22Rv1 (cell line): ENCODE results near the gene GTPBP8.

ENCODE experiments used
- ZFX ChIP-seq: fragments of 450-650 bp; IDR thresholded peaks from 2 replicates; pipeline ENCODE4 v1.6.1; 2017; ENCODE audit warnings: antibody characterized with exemption, borderline replicate concordance
- TF ChIP-seq, protein P1 (sequence below): fragments of 450-650 bp; IDR thresholded peaks from 2 replicates; pipeline ENCODE4 v1.5.1; 2017; ENCODE audit warnings: mild to moderate bottlenecking

DNA sequence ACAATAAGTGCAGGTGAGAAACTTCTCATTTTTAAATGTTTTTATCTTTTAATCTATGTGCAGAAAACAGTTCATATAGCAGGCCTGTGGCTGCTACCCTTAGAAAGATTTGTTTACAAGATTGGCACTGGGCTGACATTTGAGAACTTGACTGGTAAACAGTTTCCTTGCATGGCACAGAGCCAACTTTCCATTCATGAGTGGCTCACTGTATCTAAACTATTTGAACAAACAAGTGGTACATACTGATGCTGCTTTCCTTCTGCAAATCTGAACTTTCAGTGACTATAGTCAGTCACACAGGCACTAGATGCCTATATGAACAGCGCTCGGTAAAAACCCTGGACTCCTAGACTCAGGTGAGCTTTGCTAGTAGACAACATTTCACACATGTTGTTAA is 6.3 kb upstream of the GTPBP8 start:
- TF ChIP-seq, protein P1, sequence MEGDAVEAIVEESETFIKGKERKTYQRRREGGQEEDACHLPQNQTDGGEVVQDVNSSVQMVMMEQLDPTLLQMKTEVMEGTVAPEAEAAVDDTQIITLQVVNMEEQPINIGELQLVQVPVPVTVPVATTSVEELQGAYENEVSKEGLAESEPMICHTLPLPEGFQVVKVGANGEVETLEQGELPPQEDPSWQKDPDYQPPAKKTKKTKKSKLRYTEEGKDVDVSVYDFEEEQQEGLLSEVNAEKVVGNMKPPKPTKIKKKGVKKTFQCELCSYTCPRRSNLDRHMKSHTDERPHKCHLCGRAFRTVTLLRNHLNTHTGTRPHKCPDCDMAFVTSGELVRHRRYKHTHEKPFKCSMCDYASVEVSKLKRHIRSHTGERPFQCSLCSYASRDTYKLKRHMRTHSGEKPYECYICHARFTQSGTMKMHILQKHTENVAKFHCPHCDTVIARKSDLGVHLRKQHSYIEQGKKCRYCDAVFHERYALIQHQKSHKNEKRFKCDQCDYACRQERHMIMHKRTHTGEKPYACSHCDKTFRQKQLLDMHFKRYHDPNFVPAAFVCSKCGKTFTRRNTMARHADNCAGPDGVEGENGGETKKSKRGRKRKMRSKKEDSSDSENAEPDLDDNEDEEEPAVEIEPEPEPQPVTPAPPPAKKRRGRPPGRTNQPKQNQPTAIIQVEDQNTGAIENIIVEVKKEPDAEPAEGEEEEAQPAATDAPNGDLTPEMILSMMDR, result no peak
- TF ChIP-seq ZFX, result no peak
